Osteoblast (primary cell): ENCODE measurements around the gene PARVA. TPM values are rescaled to one million over a fixed set of nuclear protein-coding genes. Genes with fewer than 3 reads are reported as not detected.

Source experiments
- DNase-seq: peaks from one replicate; pipeline ENCODE4 v3.0.0; 2011; ENCODE audit warnings: low spot score, mixed read lengths; ENCODE audit not compliant: insufficient read length; ENCODE audit errors: missing footprints
- H2AFZ ChIP-seq: 2 replicates; pipeline ENCODE4 v1.6.0; 2011; ENCODE audit warnings: mild to moderate bottlenecking, low read length
- H3K27ac ChIP-seq: 2 replicates; pipeline ENCODE4 v1.5.1; 2011; ENCODE audit warnings: mild to moderate bottlenecking, low read depth, low read length, moderate library complexity
- H3K27me3 ChIP-seq: 2 replicates; pipeline ENCODE4 v1.6.0; 2012; ENCODE audit warnings: mild to moderate bottlenecking, control low read depth, inconsistent platforms, low read length, moderate library complexity; ENCODE audit not compliant: insufficient read depth
- H3K36me3 ChIP-seq: 2 replicates; pipeline ENCODE4 v1.5.1; 2011; ENCODE audit warnings: mild to moderate bottlenecking, low read length, control low read depth, moderate library complexity; ENCODE audit not compliant: insufficient read depth
- H3K4me1 ChIP-seq: 2 replicates; pipeline ENCODE4 v1.5.1; 2011; ENCODE audit warnings: mild to moderate bottlenecking, low read length, control low read depth, moderate library complexity; ENCODE audit not compliant: insufficient read depth
- H3K4me2 ChIP-seq: 2 replicates; pipeline ENCODE4 v1.6.0; 2011; ENCODE audit warnings: mild to moderate bottlenecking, low read length; ENCODE audit not compliant: insufficient read depth
- H3K4me3 ChIP-seq: fragments of 200-600 bp; sonication (generic); 3 replicates; pipeline ENCODE4 v1.5.1; 2012; ENCODE audit warnings: mild to moderate bottlenecking, low read length, inconsistent platforms; ENCODE audit not compliant: insufficient read depth
- H3K79me2 ChIP-seq: 2 replicates; pipeline ENCODE4 v1.6.0; 2012; ENCODE audit warnings: mild to moderate bottlenecking, low read length, control low read depth, inconsistent platforms; ENCODE audit not compliant: insufficient read depth
- H3K9me3 ChIP-seq: 2 replicates; pipeline ENCODE4 v1.5.1; 2011; ENCODE audit warnings: low read depth, low read length, control low read depth
- H4K20me1 ChIP-seq: 2 replicates; pipeline ENCODE4 v1.6.0; 2012; ENCODE audit warnings: mild to moderate bottlenecking, low read length, control low read depth; ENCODE audit not compliant: insufficient read depth
- total RNA-seq: library from RNA; depleted of rRNA; stranded (reverse); fragments of >200 nt; gene quantifications from 2 replicates; pipeline ENCODE4 v1.2.3, GENCODE V29; 2012
- TF ChIP-seq, protein P1 (sequence below): IDR thresholded peaks from 2 replicates; pipeline ENCODE4 v1.5.1; 2011; ENCODE audit warnings: mild to moderate bottlenecking, low read depth, low read length, moderate library complexity; ENCODE audit errors: extremely low read depth

The PARVA gene
- total RNA-seq, 1 donor = 74.9 TPM

DNA sequence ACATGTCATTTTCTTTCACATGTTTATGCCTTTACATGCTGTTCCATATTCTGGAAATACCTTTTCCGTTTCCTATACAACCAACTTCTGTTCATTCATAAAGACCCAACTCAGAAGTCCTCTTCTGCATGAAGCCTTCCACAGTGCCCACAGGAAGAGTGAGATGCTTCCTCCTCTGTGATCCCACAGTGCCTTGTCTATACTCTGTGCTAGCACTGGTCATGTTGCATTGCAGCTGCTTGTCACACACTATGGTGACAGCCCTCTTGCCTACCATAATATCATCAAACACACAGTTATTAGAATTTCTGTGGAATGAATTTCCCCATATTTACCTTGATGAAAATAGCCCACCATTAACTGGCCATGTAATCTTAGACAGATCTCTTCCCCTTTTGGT lies 8.9 kb downstream of the PARVA start:
- no peak overlapping the region for H3K4me2 ChIP-seq
- H4K20me1 ChIP-seq = peaks cover 85% of the 10 kb centered on the region
- TF ChIP-seq, protein P1, sequence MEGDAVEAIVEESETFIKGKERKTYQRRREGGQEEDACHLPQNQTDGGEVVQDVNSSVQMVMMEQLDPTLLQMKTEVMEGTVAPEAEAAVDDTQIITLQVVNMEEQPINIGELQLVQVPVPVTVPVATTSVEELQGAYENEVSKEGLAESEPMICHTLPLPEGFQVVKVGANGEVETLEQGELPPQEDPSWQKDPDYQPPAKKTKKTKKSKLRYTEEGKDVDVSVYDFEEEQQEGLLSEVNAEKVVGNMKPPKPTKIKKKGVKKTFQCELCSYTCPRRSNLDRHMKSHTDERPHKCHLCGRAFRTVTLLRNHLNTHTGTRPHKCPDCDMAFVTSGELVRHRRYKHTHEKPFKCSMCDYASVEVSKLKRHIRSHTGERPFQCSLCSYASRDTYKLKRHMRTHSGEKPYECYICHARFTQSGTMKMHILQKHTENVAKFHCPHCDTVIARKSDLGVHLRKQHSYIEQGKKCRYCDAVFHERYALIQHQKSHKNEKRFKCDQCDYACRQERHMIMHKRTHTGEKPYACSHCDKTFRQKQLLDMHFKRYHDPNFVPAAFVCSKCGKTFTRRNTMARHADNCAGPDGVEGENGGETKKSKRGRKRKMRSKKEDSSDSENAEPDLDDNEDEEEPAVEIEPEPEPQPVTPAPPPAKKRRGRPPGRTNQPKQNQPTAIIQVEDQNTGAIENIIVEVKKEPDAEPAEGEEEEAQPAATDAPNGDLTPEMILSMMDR = no peak
- peaks cover 22% of the 10 kb centered on the region for H3K4me1 ChIP-seq
- DNase-seq = no peak
- H3K27me3 ChIP-seq = no peaks in the 10 kb centered on the region
- no peak overlapping the region for H3K27ac ChIP-seq
- H3K36me3 ChIP-seq = peaks cover 5% of the 10 kb centered on the region
- peaks cover 97% of the 10 kb centered on the region for H3K79me2 ChIP-seq
- no peak overlapping the region for H3K4me3 ChIP-seq
- no peaks in the 10 kb centered on the region for H3K9me3 ChIP-seq
- H2AFZ ChIP-seq = no peak overlapping the region

DNA sequence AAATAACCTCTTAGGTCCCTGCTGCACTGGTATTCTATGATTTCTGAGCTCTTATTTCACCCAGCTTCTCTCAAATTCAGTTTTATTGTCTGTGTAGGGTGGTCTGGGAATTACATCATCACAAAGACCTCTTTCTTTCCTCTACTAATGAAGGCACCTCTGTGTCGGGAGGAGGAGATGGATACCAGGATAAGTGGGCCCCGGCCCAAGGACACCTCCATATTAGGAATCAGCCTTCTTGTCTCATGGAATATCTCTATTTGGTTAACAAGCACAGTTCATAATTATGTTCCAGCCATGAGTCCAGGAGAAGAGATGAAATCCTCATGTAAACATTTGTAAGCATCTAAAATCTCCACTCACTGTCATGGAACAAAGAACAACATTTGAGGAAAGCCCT lies 9.4 kb downstream of the PARVA start:
- H3K4me1 ChIP-seq = peaks cover 22% of the 10 kb centered on the region
- H3K27ac ChIP-seq = no peak overlapping the region

DNA sequence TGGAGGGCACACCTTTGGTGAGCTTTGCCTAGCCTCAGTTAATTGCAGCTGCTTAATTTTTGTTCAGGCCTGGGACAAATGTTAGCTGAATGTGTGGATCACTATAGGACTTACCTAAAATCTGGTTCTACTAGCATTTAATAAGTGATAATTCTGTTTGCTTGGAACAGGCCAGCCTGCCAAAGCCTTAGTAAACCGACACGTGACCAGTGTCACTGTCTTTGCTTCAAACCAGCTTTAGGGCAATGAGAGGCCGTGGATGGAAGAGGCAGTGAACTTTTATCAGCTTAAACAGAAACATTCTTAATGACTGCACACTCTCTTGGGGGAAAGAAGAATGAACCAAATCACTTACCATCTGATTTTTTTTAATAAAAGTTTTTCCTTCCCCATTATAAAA lies 10.8 kb downstream of the PARVA start:
- Histone ChIP-seq H3K79me2 (peaks cover 97% of the 10 kb centered on the region), H3K27ac (no peak overlapping the region), H3K4me2 (no peak overlapping the region), H2AFZ (no peak overlapping the region), H4K20me1 (peaks cover 80% of the 10 kb centered on the region), H3K4me1 (peaks cover 12% of the 10 kb centered on the region), H3K27me3 (no peaks in the 10 kb centered on the region), H3K4me3 (no peak overlapping the region), H3K9me3 (no peaks in the 10 kb centered on the region), H3K36me3 (peaks cover under 1% of the 10 kb centered on the region)
- DNase-seq = no peak
- TF ChIP-seq, protein P1 = no peak

More for the DNA sequence above, 9.4 kb downstream of the PARVA start:
- Histone ChIP-seq H3K36me3 (peaks cover under 1% of the 10 kb centered on the region), H3K79me2 (peaks cover 97% of the 10 kb centered on the region), H4K20me1 (peaks cover 85% of the 10 kb centered on the region), H2AFZ (no peak overlapping the region), H3K4me3 (no peak overlapping the region), H3K27me3 (no peaks in the 10 kb centered on the region), H3K4me2 (no peak overlapping the region), H3K9me3 (no peaks in the 10 kb centered on the region)
- DNase-seq = no peak
- TF ChIP-seq, protein P1 = no peak

DNA sequence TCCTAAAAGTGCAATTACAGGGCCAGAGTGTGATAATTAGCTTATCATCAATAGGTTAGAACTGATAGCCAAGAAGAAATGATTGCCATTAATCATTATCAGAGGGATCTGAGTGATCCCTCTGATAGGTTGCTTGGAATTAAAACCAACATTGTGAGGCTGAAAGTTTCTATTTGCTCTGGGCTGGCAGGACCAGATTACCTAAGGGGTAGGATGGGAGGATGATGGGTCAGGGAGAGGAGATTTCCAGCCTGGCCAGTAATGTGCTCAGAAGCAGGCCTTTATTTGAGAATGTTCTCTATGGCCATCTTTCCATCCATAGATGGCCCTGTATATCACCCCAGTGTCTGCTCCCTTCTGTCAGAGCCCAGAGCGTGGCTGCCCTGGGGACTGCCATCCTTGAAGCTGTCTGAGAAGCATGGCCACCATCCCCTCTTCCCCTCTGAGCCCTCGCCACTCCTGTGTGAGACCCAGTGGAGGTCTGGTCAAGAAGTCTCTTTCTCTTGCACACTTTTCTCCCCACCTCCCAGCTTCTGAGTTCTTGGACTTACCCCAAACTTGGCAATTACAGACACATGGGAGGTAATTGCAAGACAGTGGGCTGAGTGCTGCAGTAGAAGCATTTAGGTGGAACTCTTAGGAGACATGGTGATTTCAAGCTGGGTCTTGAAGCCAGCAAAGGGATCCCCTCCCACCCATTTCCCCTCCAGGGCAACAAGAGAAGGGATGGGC lies 11.7 kb downstream of the PARVA start:
- TF ChIP-seq, protein P1 = no peak
- H3K4me1 ChIP-seq = peaks cover 12% of the 10 kb centered on the region
- H3K36me3 ChIP-seq = peaks cover 10% of the 10 kb centered on the region

More for the DNA sequence above, 11.7 kb downstream of the PARVA start:
- Histone ChIP-seq H4K20me1 (peaks cover 80% of the 10 kb centered on the region), H3K27me3 (no peaks in the 10 kb centered on the region), H3K27ac (no peak overlapping the region), H3K4me3 (no peak overlapping the region), H3K9me3 (no peaks in the 10 kb centered on the region), H3K79me2 (peaks cover 97% of the 10 kb centered on the region), H3K4me2 (no peak overlapping the region), H2AFZ (no peak overlapping the region)
- DNase-seq = no peak
